ENCODE results near the gene PLXNC1. TPM values are rescaled to one million over a fixed set of nuclear protein-coding genes. Genes with fewer than 3 reads are reported as not detected.

The PLXNC1 gene
- polyA plus RNA-seq, 1 experiment = 4.8 TPM

GRCh38 chr12:94100990-94101737 is 47.2 kb upstream of the PLXNC1 start:
- ChIA-PET CTCF (interaction anchor here (0.6 to 7.5 kb wide), 90 partner anchors 10 to 1250 kb away, joined by 3 to 339 read pairs (median 4); partner anchors contain the start of gene SOCS2), POLR2A (interaction anchor here (0.6 to 1.6 kb wide), 3 partner anchors 221 to 598 kb away, joined by 3 to 7 read pairs (median 6); no protein-coding TSS in a partner anchor)
- TF ChIP-seq CTCF (IDR thresholded peaks at IDR 0.05; ENCODE audit: low read depth, low read length) = peak; percentile 82
- Histone ChIP-seq H3K27ac (ENCODE audit: low read depth, low read length) (no peak overlapping the region), H3K9me3 (ENCODE audit: control insufficient read depth, insufficient read depth, low read length) (no peaks in the 10 kb centered on the region; the same call in 1 of the 2 replicates), H3K27me3 (ENCODE audit: control insufficient read depth, insufficient read depth, low read length) (peaks cover 3% of the 10 kb centered on the region), H3K4me3 (ENCODE audit: low read depth, low read length) (peak overlapping the region; percentile 66)
- DNase-seq (ENCODE audit: low read depth, low spot score) = peak; percentile 34

GRCh38 chr12:94101738-94102660 is 46.4 kb upstream of the PLXNC1 start:
- peaks cover 3% of the 10 kb centered on the region for H3K27me3 ChIP-seq (ENCODE audit: control insufficient read depth, insufficient read depth, low read length)
- peak; percentile 80 for TF ChIP-seq CTCF (IDR thresholded peaks at IDR 0.05; ENCODE audit: low read depth, low read length)
- peak overlapping the region; percentile 66 for H3K4me3 ChIP-seq (ENCODE audit: low read depth, low read length)
- peak; percentile 73 for DNase-seq (ENCODE audit: low read depth, low spot score)
- no peaks in the 10 kb centered on the region; the same call in 1 of the 2 replicates for H3K9me3 ChIP-seq (ENCODE audit: control insufficient read depth, insufficient read depth, low read length)
- ChIA-PET POLR2A (interaction anchor here (0.6 to 1.4 kb wide), 3 partner anchors 584 to 599 kb away, joined by 3 to 8 read pairs (median 6); no protein-coding TSS in a partner anchor), CTCF (interaction anchor here (0.5 to 7.5 kb wide), 120 partner anchors 8 to 1494 kb away, joined by 3 to 339 read pairs (median 5); partner anchors contain the start of gene SOCS2)
- peak overlapping the region; percentile 39 for H3K27ac ChIP-seq (ENCODE audit: low read depth, low read length)

- DNase-seq (ENCODE audit: low read depth, low spot score) = no peak
- no peak overlapping the region for H3K27ac ChIP-seq (ENCODE audit: low read depth, low read length)
- ChIA-PET POLR2A (interaction anchor here (0.6 to 1.1 kb wide), 2 partner anchors 361 to 599 kb away, joined by 3 read pairs; no protein-coding TSS in a partner anchor), CTCF (interaction anchor here (0.9 to 7.5 kb wide), 9 partner anchors 336 to 707 kb away, joined by 3 to 339 read pairs (median 39); partner anchors contain the start of gene SOCS2)
- H3K27me3 ChIP-seq (ENCODE audit: control insufficient read depth, insufficient read depth, low read length) = peaks cover 6% of the 10 kb centered on the region
- no peak for TF ChIP-seq CTCF (IDR thresholded peaks at IDR 0.05; ENCODE audit: low read depth, low read length)
- H3K4me3 ChIP-seq (ENCODE audit: low read depth, low read length) = no peak overlapping the region
- no peaks in the 10 kb centered on the region; the same call in 1 of the 2 replicates for H3K9me3 ChIP-seq (ENCODE audit: control insufficient read depth, insufficient read depth, low read length)
These were observed 44.4 kb upstream of the PLXNC1 start for GRCh38 chr12:94103986-94104385.

- POLR2A ChIA-PET = no interaction called here
These were observed 40.5 kb upstream of the PLXNC1 start for GRCh38 chr12:94107910-94108309.

More at GRCh38 chr12:94107910-94108309, 40.5 kb upstream of the PLXNC1 start:
- CTCF ChIA-PET = interaction anchor here (0.8 to 1.9 kb wide), 3 partner anchors 27 to 538 kb away, joined by 3 to 6 read pairs (median 4); no protein-coding TSS in a partner anchor
- Histone ChIP-seq H3K9me3 (ENCODE audit: control insufficient read depth, insufficient read depth, low read length) (no peaks in the 10 kb centered on the region; the same call in 1 of the 2 replicates), H3K27ac (ENCODE audit: low read depth, low read length) (no peak overlapping the region), H3K27me3 (ENCODE audit: control insufficient read depth, insufficient read depth, low read length) (peaks cover 6% of the 10 kb centered on the region), H3K4me3 (ENCODE audit: low read depth, low read length) (no peak overlapping the region)
- TF ChIP-seq CTCF (IDR thresholded peaks at IDR 0.05; ENCODE audit: low read depth, low read length) = no peak
- DNase-seq (ENCODE audit: low read depth, low spot score) = no peak
